Astrocyte of the spinal cord (primary cell): ENCODE data around the gene ARF3.

ENCODE experiments used
- DNase-seq: peaks from one replicate; pipeline ENCODE4 v3.0.0; 2011; ENCODE audit warnings: low read depth, low spot score
- H3K4me3 ChIP-seq: 2 replicates; pipeline ENCODE4 v1.5.1; 2011; ENCODE audit warnings: low read depth, mild to moderate bottlenecking, low read length, moderate library complexity
- in situ Hi-C: cut with HindIII; loops from 2 replicates; pipeline ENCODE4 v1.10.0; 2017; ENCODE audit warnings: low sequenced_read_pairs
- TF ChIP-seq, protein P1 (sequence below): IDR thresholded peaks from 2 replicates; pipeline ENCODE4 v1.5.1; 2012; ENCODE audit warnings: low read depth, mild to moderate bottlenecking, low read length, inconsistent platforms

Gene ARF3

DNA sequence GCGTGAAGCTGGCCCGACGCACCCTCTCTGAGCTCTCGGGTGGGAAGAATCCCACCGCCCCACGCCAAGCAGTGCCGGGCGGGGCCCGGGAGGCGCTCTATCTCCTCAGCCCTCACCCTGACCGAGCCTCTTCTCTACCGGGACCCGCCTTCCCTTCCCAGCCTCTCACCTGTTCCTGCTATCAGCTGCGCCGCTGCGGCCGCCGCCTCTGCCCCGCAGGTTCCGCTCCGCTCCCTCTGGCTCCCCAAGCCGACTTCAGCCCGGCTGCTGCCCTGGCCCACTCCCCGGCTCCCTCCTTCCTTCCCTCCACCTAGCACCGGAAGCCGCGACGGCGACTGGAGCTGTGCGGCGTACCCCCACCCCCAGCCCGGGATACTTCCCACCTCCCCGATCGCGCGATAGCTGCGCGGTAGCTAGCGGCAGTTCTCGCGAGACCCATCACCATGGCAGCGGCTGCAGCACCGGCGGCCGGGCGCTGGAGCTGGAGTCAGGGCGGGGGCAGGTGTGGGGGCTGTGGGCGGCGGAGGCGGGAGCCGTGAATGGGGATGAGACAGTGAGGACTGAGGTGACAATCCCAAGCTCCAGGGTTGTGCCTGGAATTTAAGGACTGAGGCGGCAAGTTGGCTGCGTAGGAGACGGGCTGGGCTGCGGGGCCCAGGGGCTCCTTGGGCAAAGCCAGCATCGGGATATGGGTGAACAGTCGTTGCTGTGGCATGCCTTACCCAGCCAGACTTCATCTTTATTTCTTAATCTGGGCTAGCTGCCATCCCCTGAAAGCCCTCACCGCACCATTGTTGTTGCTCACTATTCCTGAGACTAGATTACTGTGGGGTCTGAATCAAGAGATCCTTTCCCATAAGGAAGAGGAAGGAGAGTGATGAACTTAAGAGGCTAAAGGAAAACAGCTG, at the start of gene ARF3:
ARF3 (minus strand) TSS at position 347 of the 908 bp plus-strand sequence. CDS start 16,392 bp downstream, outside the sequence.
- peak; percentile 94 for DNase-seq
- H3K4me3 ChIP-seq, result peak within 1 kb of the TSS; percentile 78
- in situ Hi-C loops, result no loop called here
- TF ChIP-seq, protein P1, sequence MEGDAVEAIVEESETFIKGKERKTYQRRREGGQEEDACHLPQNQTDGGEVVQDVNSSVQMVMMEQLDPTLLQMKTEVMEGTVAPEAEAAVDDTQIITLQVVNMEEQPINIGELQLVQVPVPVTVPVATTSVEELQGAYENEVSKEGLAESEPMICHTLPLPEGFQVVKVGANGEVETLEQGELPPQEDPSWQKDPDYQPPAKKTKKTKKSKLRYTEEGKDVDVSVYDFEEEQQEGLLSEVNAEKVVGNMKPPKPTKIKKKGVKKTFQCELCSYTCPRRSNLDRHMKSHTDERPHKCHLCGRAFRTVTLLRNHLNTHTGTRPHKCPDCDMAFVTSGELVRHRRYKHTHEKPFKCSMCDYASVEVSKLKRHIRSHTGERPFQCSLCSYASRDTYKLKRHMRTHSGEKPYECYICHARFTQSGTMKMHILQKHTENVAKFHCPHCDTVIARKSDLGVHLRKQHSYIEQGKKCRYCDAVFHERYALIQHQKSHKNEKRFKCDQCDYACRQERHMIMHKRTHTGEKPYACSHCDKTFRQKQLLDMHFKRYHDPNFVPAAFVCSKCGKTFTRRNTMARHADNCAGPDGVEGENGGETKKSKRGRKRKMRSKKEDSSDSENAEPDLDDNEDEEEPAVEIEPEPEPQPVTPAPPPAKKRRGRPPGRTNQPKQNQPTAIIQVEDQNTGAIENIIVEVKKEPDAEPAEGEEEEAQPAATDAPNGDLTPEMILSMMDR, result no peak

GRCh38 chr12:49000346-49000745, 43.1 kb upstream of the ARF3 start:
- no peak overlapping the region for H3K4me3 ChIP-seq
- TF ChIP-seq, protein P1, result no peak
- in situ Hi-C loops, result no loop called here
- DNase-seq, result no peak

GRCh38 chr12:48999371-49000131, 42.3 kb upstream of the ARF3 start, which contains the start of gene DDN:
Gene DDN, minus strand, starts transcription at chr12:48999375. Its CDS starts 88 bp downstream, at chr12:48999287.
- peak; percentile 47 for DNase-seq
- H3K4me3 ChIP-seq, result peak within 1 kb of the TSS; percentile 29
- TF ChIP-seq, protein P1, result no peak
- in situ Hi-C loops, result no loop called here

DNA sequence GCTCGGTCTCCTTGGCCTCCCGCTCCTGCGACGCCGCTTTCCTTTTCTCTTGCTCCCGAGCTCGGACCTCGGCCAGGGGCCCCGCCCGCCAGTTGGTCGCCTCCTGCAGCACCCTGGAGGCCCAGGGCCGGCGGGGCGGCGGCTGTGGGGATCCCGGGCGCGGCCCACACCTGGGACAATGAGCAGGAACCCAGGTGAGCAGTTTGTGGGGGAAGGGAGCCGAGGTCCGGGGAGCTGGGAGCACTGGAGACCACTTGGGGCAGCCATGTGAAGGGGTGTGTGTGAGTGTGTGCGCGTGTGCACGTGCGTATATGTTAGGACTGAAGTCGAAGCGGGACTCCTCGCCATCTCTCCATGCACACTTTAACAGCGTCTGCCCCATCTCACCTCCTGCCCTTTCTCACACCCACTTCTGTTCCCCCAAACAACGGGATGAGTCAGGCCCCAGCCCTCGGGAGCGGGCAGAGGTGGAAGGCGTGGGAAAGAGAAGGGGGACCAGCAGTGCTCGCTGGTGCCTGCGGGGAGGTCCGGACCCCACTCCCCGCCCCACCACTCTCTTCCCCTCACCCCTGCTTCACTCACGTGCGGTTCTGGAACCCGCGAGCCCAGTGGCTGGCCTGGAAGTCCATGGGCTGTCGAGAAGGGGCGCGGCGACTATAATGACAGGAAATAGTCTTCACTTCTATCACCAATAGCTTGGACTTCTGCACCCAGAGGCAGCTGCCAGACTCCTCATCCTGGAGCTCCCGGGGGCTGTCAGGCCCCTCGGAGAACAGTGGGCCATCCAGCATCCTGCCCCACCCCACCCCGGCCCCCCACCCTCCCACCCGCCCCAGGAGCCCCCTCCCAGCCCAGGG, 41.4 kb upstream of the ARF3 start:
- TF ChIP-seq, protein P1, result no peak
- in situ Hi-C loops, result no loop called here

DNA sequence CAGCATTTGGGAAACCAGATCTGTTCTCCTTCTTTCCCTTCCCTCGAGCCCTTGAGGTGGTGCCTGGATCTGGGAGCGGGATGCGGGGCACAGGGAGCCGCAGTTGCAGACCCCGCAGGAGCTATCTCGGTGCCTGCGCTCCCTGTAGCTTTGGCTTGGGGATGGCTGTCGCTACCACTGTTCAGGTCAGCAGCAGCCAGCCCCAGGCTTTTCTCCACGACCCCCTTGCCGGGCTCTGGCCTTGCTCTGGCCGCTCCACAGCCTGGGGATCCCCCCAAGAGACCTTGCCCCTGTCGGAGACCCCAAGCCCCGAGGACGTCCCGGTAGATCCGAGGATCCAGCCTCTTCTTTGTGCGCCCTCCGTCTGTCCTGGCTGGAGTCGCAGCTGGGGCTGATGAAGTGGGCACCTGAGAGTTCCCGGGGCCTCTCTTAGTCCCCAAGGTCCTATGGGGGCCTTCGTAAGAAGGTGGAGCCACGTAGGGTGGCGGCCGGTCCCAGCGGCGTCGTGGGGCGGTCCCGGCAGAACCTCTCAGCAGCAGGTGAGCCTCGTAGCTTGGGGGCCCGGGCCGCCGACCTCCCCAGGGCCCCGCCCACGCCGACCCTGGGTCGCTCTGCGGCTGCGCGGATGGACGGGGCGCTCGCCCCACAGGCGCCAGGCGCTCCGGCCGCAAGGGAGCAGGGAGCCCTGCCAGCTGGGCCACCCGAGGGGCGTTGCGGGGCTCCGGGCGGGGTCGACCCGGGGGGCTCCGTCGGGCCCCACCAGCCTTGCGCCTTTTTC, 40.6 kb upstream of the ARF3 start:
- no peak for DNase-seq
- TF ChIP-seq, protein P1, result no peak
- in situ Hi-C loops, result no loop called here
- peak overlapping the region; percentile 18 for H3K4me3 ChIP-seq

More for the DNA sequence above, 41.4 kb upstream of the ARF3 start:
- DNase-seq, result no peak
- peak overlapping the region; percentile 18 for H3K4me3 ChIP-seq
